Measurements from ENCODE around the gene CHI3L1.

CHI3L1 gene

DNA sequence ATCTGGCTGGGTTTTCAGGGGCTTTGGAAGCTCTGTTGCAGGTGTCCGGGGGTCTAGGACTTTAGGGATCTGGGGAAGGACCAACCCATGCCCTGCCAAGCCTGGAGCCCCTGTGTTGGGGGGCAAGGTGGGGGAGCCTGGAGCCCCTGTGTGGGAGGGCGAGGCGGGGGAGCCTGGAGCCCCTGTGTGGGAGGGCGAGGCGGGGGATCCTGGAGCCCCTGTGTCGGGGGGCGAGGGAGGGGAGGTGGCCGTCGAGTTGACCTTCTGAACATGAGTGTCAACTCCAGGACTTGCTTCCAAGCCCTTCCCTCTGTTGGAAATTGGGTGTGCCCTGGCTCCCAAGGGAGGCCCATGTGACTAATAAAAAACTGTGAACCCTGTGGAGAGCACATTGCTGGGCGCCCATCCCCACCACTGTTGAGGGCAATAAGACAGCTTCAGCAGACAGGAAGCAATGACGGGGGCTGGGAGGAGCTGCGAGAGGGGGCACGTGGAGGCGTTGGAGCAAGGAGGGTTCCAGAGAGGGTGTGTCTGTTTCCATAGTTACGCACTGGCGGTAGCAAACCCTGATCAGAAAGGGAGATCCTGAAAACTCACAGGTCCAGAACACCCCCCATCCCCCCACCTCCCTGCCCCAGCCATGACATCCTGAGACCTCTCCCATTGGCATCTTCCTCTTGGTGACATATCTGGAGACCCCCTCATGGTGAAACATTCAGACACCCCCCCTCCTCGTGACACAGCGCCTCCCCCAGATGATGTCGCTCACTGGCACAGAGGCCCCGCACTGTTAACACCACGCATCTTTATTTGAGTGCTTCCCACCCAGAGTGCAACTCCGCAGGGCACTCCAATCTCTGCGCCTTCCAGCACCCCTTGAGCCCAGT, 19.2 kb downstream of the CHI3L1 start:
- DNase-seq = no peak

DNA sequence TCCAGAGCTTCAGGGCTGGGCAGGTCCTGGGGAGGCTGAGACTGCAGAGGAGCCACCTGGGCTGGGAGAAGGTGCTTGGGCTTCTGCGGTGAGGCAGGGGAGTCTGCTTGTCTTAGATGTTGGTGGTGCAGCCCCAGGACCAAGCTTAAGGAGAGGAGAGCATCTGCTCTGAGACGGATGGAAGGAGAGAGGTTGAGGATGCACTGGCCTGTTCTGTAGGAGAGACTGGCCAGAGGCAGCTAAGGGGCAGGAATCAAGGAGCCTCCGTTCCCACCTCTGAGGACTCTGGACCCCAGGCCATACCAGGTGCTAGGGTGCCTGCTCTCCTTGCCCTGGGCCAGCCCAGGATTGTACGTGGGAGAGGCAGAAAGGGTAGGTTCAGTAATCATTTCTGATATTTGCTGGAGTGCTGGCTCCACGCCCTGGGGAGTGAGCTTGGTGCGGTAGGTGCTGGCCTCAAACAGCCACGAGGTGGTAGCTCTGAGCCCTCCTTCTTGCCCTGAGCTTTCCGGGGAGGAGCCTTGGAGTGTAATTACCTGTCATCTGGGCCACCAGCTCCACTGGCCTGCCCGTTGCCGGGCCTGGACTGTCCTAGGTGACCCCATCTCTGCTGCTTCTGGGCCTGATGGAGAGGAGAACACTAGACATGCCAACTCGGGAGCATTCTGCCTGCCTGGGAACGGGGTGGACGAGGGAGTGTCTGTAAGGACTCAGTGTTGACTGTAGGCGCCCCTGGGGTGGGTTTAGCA, 20.1 kb downstream of the CHI3L1 start:
- DNase-seq = no peak

DNA sequence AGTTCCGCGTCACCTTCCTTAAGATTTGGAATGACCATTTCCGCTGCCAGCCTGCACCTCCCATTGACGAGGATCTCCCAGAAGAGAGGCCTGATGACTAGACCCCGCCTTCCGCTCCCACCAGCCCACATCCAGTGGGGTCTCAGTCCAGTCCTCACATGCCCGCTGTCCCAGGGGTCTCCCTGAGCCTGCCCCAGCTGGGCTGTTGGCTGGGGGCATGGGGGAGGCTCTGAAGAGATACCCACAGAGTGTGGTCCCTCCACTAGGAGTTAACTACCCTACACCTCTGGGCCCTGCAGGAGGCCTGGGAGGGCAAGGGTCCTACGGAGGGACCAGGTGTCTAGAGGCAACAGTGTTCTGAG, 20.7 kb downstream of the CHI3L1 start:
- DNase-seq = no peak

DNA sequence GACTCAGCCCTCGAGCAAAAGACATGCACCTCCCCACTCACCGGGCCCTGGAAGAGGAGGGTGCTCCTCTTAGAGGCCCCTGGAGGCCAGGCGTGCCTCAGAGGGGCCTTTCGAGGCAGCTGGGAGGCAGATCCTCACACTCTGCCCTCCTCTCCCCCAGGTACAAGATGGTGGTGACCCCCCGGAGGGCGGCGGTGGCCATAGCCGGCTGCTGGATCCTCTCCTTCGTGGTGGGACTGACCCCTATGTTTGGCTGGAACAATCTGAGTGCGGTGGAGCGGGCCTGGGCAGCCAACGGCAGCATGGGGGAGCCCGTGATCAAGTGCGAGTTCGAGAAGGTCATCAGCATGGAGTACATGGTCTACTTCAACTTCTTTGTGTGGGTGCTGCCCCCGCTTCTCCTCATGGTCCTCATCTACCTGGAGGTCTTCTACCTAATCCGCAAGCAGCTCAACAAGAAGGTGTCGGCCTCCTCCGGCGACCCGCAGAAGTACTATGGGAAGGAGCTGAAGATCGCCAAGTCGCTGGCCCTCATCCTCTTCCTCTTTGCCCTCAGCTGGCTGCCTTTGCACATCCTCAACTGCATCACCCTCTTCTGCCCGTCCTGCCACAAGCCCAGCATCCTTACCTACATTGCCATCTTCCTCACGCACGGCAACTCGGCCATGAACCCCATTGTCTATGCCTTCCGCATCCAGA, 21.3 kb downstream of the CHI3L1 start:
- no peak for DNase-seq

DNA sequence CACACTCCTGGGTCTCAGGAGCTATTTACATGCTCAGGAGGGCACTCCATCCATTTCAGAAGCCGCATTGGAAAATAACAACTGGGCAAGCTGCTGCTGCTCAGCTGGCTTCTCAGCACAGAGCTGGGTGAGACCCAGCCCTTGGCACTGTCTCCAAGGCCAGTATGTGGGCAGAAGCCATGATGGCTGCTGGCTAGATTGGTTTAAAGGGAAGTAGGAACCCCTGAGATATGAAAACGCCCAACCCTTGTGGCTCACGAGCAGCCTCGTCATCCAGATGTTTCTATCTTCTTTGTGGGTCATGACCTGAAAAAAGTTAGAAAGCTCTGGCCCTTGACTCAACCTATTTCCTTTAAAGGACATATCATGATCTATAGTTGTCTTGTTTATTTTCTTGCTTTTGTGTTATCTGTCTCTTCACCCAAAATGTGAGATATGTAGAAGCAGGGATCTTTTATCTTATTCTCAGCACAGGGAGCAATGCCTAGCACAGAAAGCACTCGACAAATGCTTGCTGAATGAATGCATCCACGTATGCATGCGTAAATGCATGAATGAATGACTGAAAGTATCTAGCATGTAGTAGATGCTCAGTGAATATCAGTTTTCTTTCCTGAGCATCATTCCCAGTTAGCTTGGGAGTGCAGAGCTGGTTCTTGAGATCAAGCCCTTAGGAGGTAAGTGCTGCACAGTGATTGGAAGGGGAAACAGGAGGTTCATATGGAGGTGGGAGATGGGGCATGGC, 22.4 kb downstream of the CHI3L1 start:
- no peak for DNase-seq

DNA sequence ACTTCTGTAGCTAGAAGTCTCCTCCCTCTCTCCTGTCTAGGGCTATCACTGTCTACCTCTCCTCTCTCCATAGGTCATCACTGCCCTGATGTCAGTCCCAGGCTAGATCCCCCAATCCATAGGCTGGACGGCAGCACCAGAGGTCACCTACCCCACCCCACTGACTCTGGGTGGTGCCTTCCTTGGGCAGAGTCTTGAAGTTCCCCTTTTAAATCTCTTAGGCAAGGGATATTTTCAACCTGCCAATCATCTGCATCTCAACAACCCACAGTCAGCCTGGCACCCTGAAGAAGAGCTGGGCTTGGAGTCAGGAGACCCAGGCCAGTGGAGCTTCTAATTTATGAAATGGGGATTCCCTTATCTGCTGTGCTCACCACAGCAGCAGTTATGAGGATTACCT, 24.1 kb downstream of the CHI3L1 start:
- no peak for DNase-seq

DNA sequence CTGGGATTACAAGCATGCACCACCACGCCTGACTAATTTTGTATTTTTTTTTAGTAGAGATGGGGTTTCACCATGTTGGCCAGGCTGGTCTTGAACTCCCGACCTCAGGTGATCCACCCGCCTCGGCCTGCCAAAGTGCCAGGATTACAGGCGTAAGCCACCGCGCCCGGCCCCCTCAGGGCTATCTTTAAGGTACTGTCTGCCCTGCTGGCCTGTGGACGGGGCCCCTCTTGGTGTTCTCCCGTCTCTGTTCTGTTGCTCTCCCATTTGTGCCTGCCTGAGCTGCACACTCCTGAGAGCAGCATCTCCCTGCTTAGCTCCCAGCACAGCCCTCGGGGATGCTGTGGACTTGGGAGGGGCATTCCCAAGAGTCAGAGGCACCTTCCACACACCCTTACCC, 24.8 kb downstream of the CHI3L1 start:
- no peak for DNase-seq

DNA sequence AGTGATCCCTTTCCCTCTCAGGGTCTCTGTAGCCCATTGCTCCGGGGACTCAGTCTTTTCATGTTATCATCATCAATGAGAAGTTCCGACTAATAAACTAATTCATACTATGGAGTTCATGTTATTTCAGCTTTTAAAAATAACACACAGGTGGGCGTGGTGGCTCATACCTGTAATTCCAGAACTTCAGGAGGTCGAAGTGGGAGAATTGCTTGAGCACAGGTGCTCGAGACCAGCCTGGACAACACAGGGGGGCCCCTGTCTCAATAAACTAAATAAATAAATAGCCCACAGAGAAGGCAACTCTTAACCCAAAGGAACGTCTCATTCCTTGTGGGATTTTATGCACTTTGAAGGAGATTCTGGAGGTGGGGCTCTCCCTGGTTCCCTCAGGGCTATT, 25.3 kb downstream of the CHI3L1 start:
- no peak for DNase-seq

DNA sequence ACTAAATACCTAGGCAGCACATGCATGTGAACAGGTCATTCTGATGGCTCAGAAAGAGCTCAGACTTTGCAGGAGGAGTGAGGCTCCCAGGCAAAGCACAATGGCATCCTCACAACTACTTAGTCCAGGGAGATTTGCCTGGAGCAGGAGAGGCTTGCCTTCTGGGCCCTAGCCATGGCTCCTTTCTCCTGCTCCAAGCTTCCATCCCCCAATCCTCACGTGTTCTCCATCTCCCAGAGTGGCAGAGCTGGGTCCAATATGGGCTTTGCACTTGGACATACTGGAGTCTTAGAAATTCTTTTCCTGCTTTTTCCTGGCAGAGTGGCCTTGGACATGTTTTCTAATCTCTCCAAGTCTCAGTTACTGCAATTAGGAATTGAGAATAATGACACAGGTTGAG, 26.7 kb downstream of the CHI3L1 start:
- no peak for DNase-seq

DNA sequence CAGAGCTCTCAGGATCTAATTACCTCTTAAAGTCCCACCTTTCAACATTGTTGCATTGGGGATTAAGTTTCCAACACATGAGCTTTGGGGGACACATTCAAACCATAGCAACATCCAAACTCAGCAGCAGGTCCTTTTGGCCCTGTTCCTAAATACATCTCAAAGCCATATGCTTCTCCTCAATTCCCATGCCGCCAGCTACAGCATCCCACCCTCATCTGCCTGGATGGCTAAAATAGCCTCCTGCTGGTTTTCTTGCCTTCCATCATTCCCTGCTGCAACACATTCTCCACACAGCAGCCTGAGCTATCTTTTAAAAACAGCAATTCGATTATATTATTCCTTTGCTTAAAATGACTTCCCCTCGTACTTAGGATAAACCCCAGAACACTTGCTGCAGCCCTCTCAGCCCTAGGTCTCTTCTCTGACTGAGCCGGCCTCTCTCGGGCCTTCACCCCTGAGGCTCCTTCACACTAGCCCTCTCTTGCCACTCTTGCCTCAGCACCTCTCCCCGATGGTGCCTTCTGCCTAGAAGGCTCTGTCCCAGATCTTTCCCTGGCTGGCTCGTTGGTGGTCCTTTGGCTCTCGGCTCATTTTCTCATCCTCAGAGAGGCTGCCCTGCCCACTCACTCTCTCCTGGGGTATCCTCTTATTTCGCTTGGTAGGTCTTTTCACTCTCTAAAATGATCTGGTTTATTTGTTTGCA, 27.4 kb downstream of the CHI3L1 start:
- DNase-seq = no peak

DNA sequence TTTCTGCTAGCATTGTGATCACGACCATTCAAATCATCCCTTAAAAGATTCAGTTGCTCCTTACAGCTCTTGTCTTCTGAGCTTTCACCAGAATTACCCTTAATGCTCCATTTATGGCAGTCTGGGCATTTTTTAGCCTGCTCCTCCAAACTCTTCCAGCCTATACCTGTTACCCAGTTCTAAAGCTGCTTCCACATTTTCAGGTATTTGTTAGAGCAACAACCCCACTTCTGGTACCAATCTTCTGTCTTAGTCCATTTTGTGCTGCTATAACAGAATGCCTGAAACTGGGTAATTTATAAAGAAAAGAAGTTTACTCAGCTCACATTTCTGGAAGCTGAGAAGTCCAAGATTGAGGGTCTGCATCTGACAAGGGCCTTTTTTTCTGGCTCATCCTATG, 28.1 kb downstream of the CHI3L1 start:
- no peak for DNase-seq

DNA sequence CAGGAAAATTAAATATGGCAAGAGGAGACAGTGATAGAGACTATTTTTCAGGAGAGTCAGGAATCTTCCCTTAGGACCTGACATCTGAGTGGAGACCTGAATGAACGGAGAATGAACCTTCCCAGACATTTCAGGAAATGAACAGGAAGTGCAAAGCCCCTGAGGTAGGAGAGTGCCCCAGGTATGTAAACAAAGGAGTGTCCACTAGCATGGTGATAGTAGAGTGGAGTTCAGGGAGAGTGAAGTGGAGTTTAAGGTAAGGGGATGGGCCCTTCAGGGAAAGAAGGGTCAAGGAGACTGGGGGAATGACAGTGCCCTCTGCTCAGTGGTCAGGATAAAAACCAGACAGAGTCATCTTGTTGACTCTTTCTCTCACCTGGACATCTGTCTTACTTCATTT, 30.2 kb downstream of the CHI3L1 start:
- DNase-seq = no peak

DNA sequence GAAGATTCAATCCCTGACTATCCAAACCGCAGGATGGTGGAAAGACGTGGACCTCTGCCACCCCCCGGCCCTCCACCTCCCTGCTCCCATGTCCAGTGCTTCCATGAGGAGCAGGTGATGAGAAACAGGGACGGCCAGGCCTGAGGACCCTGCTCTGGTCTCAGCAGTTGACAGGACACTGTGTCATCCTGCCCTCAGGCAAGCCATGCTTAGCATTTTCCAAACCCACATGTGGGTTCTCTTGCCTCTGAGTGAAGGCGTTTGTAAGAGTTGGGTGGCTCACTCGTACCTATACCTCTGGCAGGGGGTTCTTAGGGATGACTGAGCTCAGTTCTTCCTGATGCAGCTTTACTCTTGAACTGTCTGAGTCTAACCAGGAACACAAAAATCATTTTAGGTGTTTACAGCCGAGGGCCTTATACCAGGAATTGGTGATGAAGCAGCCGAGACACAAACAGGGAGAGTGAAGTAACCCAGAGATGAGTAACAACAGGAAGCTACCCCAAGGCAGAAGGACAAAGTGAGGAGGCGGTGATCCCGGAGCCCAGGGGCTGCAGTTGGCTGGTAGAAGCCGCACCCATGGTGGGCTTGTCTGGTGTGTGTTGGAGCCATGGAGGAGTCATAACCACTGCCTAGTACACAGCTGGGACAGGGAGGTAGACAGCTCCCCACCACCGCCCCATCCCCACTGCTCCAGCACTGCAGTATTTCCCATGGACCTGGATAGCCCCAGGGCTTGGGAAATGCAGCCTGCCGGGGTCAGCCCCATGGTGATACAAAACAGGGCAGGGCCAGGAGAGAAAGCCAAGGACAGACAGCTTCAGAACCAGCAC, 32.3 kb downstream of the CHI3L1 start:
- DNase-seq = no peak

DNA sequence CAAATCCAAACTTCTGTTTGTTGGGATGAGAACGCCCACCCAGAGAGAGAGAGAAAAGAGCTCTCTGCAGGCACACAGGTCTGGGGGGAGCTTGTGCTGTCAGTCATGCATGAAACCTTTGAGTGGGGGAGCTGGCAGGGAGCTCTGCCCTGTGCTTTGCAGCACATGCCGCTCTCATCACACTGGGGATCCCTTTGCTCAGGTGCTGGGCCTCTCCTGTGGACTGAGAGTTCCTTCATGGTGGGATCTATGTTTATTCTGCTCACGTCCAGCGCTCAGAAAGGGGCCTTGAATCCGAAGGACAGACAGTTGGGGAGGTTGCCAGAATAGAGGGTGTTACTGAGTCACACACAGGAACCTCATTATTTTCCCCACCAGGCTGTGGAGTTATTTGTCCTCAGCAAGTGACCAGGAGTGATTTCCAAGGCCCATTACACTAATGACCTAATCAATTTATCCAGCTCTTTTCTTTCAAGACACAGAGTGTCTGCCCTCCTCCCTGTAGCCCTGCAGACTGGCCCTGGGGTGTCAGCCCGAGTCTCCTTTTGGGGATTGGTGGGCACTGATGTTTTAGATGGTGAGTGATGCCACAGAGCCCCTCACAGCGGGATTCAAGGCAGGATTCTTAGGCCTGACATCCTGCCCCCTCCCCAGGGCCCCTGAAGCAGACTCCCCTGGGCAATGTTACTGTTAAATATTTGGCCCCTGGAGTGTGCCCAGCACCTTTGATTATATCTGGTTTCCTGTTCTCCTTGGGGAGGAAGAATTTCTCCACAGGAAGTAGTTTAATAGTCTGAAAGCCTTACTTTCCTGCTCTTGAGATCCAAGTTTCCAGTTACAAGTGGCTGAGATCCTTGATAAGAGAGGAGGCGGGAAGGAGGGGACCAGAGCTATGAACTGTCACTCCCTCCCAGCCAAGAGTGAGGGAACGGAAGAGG, 33.2 kb downstream of the CHI3L1 start:
- no peak for DNase-seq

DNA sequence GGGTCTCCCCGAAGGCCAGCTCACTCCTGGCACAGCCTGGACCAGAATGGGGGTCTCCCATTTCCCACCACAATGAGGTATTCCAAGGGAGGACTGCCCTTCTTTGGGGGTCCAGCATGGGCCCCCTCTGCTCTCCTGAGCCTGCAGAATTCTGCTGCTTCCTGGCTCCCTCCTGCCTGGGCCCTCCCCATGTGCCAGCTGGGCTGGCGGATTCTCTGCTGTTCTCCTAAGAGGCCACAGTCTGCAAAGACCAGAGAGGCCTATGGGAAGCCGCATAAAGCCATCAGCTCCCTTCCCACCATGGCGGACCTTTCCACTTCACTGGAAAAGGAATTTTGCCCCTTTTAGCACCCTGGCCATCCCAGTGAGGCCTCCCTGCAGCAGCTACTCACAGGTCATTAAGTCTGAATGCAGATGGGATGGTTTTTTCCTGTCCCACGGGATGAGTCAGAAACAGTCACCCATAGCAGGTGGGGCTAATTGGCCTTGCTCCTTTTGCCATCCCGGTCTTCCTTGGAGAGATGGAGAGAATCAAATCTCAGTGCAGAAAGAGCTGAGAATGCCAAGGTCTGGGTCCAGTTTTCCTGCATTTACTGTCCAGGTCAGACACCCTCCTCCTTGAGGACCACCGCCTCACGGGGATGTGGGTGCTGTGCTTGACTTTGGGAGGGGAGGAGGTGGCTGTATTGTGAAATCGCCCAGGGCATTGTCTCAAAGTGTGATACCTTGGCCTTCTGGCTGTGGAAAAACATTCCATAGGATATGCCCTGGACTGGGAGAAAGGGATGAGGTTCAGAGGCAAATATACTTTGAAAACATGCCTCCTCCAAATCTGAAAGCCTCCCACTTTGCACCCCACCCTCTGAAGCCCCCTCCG, 34.1 kb downstream of the CHI3L1 start:
- no peak for DNase-seq

DNA sequence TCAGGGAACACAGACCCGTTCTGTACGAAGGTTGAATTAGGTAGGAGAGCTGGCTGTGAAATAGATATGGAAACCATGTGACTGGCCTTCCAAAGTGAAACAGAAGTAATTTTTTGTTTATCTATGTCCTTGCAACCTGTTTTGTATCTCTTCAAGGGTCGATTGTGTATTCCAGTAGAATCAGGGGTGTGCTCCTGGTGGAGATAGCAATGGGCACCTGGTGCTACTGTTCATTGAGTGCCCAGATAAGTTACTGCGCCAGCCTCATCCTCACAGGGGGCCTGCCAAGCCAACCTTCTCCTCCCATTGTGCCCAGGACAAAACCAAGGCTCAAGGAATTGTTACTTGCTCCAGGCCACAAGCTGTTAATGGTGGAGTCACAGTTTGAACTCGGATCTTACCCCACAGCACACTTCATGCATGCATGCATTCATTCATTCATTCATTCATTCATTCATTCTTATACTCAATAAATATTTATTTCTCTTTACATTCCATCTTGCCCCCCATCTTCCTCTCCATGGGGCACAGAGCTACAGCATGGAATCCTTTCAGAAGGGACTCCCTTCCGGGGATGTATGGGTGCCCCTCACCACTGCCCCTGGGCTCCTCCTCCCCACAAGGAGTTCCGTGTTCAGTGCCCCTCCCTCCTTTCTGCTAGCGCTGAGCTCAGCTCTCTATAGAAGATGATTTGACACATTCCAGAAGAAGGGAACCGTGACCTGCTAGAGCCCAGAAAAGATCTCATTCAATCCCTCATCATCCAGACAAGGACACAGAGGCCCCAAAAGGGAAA, 34.9 kb downstream of the CHI3L1 start:
- DNase-seq = no peak

DNA sequence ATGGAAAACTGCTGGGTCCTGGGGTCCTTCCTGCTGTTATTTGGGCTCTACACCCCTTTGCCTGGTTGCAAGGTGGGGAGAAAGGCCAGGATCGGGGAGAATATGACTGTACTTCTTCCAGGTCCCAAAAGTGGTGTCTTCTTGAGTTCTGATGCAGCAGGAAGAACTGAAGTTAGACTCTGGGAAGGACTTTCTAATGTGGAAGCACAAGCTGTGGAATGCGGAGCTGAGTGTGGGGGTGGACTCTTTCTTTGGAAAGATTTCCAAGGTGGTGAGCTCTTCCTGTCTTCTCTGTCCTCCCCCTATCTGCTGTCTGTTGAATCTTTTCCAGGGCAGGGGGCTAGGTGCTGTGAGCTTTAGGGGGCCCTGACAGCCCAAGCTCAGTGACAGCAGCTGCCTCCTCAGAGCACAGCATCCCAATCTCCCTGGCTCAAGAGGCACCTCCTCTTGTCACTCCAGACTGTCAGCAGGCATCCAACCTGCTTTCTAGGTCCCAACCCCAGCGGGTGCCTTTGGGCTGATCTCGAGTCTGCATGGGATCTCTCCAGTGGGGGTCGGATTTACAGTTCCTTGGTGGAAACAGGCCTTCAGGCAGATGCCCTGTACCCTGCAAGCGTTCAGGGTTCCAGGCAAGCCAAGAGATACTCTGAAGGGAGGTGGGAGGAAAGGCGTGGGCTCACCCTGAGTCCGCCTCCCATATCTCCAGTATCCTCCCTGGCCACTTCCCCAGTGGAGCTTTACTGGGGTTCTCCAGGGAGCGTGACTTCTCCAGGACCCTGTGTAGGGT, 35.8 kb downstream of the CHI3L1 start:
- no peak for DNase-seq
